GM13977 (cell line): ENCODE results near the gene HCST.

Experiments
- DNase-seq: peaks from one replicate; pipeline ENCODE4 v3.0.0; 2012; ENCODE audit warnings: low spot score
- in situ Hi-C: fragments of 300-500 bp; cut with MboI; formaldehyde crosslinking; loops from one replicate; pipeline ENCODE4 v1.12.0; 2022; ENCODE audit warnings: low sequenced_read_pairs, low pct_unique_long_range_greater_than_20kb, mixed read lengths, inconsistent platforms; ENCODE audit not compliant: unreplicated experiment
- TF ChIP-seq, protein P1 (sequence below): IDR thresholded peaks from 2 replicates; pipeline ENCODE4 v1.5.1; 2012; ENCODE audit warnings: mild to moderate bottlenecking, control low read depth; ENCODE audit not compliant: insufficient read depth; ENCODE audit errors: extremely low read depth, missing control alignments

HCST gene

DNA sequence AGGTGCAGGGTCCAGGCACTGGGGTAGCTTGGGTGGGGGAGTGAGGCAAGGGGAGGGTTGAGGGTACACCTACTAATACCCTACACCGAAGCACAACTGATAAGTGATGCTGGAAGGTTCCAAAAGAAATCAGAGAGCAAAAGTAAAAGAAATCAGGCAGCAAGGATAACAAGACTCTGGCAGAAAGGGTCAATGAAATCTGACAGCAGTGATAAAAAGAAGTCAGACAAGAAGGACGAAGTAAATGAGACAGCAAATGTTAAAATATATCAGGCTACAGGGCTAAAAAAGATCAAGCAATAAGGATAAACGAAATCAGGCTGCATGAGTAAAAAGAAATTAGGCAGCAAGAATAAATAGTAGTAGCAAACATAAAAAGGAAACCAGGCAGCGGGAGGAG, 38.5 kb downstream of the HCST start:
- peak; percentile 19 for DNase-seq
- TF ChIP-seq, protein P1, sequence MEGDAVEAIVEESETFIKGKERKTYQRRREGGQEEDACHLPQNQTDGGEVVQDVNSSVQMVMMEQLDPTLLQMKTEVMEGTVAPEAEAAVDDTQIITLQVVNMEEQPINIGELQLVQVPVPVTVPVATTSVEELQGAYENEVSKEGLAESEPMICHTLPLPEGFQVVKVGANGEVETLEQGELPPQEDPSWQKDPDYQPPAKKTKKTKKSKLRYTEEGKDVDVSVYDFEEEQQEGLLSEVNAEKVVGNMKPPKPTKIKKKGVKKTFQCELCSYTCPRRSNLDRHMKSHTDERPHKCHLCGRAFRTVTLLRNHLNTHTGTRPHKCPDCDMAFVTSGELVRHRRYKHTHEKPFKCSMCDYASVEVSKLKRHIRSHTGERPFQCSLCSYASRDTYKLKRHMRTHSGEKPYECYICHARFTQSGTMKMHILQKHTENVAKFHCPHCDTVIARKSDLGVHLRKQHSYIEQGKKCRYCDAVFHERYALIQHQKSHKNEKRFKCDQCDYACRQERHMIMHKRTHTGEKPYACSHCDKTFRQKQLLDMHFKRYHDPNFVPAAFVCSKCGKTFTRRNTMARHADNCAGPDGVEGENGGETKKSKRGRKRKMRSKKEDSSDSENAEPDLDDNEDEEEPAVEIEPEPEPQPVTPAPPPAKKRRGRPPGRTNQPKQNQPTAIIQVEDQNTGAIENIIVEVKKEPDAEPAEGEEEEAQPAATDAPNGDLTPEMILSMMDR = no peak
- in situ Hi-C loops = no loop called here

DNA sequence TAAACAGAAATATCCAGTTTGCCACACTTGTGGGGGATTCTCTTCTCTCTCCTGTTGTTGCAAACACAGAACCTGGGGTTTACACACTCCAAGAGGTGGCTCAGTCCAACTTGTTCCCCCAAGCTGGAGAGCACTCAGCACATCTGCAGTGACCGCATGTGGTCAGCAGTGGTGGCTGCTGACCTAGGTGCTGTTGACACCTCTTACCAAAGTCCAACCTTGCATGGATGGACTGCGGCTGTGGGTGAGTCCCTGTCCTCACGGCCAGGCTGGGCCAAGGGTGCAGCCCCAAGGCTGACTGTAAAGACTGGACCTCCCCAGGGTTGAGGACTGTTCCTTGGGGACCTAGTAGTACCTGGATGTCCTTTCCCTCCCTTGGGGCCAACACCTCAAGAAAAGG, 39.9 kb downstream of the HCST start:
- TF ChIP-seq, protein P1 = no peak
- in situ Hi-C loops = no loop called here

DNA sequence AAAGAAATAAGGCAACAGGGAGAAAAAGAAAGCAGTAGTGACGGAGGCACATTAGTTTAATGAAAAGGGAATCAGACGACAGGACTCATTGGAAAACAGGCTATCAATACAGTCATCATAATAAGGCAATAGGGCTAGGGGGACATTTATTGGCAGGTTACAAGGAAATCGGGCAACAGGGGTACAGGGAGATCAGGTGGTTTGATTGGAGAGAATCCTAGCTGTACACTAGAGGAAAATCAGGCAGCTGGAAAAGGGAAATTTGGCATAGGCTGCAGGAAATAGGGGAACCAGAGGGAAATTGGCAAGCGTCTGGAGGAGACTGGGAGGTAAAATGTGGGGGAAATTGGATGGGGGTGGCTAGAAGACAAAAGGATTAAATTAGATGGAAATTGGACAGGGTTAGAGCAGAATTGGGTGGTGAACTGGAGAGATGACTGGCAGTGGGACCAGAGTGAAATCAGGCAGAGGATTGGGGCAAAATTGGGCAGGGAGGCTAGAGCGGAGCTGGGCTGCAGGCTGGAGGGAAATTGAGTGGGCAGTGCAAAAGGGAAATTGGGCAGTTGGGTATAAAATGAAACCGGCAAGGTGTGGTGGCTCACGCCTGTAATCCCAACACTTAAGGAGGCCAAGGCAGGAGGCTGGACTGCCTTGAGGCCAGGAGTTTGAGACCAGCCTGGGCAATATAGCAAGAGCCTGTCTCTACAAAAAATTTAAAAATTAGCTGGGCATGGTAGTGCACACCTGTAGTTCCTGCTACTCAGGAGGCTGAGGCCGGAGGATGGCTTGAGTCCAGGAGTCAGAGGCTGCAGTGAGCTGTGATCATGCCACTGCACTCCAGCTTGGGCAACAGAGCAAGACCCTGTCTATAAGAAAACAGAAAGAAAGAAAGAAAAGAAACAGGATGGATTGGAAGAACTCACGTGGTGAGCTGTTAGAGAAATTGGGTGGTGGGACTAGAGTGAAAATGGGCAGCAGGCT, 41.3 kb downstream of the HCST start:
- TF ChIP-seq, protein P1 = no peak
- DNase-seq = peak; percentile 9
- in situ Hi-C loops = no loop called here

More for the DNA sequence above, 39.9 kb downstream of the HCST start:
- peak; percentile 6 for DNase-seq

DNA sequence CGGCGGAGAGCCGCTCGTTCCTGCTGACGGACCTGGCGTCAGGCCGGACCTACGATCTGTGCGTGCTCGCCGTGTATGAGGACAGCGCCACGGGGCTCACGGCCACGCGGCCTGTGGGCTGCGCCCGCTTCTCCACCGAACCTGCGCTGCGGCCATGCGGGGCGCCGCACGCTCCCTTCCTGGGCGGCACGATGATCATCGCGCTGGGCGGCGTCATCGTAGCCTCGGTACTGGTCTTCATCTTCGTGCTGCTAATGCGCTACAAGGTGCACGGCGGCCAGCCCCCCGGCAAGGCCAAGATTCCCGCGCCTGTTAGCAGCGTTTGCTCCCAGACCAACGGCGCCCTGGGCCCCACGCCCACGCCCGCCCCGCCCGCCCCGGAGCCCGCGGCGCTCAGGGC, 42.2 kb downstream of the HCST start:
- TF ChIP-seq, protein P1 = no peak
- in situ Hi-C loops = no loop called here
- DNase-seq = no peak

DNA sequence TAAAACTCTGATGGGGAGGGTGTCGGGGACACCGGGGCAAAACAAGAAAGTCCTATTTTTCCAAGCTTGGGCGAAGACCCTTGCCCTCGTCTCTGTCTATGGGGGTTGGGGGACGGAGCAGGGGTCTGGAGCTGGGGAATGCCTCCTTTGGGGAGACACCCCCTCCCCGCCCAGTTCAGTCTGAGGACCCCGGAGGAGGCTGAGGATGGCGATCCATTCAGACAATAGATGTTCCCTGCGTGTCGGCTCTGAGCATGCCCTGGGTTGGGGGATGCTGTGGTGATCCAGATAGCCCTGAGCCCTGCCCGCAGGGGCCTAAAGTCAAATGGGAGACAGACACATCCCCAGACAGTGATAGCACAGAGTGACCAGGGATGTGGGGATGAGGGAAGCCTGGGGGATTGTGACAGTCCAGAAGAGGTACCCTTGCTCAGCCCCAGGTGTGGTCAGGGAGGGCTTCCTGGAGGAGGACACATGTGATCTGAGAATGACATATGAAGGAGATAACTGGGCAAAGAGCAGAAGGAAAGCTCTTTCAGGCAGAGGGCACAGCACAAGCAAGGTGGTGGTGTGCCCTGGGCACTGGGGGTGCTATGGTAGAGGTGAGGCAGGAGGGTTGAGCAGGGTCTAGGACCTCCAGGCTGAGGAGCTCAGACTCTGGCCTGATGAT, 42.9 kb downstream of the HCST start:
- TF ChIP-seq, protein P1 = no peak
- no peak for DNase-seq
- in situ Hi-C loops = no loop called here

DNA sequence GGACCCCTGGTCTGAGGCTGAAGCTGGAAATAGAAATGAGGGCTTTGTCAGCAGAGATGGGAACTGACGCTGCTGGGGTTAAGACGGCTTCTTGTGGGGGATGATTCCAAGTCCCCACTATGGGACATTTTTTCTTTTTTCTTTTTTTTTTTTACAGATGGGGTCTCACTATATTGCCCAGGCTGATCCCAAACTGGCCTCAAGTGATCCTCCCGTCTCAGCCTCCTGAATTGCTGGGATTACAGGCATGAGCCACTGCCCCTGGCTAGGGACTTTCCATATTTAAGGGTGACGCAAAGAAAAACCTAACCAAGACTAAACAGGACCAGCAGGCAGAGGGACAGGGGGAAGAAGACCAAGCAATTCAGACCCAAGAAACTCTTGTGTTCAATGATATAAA, 43.9 kb downstream of the HCST start:
- in situ Hi-C loops = no loop called here

More for the DNA sequence above, 43.9 kb downstream of the HCST start:
- TF ChIP-seq, protein P1 = no peak
- DNase-seq = peak; percentile 28
